GM23338 (cell line): Measurements from ENCODE around the gene ELMOD2. TPM values are rescaled to one million over a fixed set of nuclear protein-coding genes. Genes with fewer than 3 reads are reported as not detected.

ENCODE experiments used
- ATAC-seq: fragments of 200-7000 bp; cut with Tn5 transposase; 3 replicates; pipeline ENCODE4 v1.9.1; 2020
- DNase-seq: peaks from one replicate; pipeline ENCODE4 v3.0.0-alpha.2; 2015; ENCODE audit warnings: low spot score
- H2AFZ ChIP-seq: fragments of 200-600 bp; sonication (generic); 2 replicates; pipeline ENCODE4 v1.8.0; 2016; ENCODE audit warnings: antibody characterized with exemption, mild to moderate bottlenecking, moderate library complexity
- H3F3A ChIP-seq: fragments of 200-600 bp; sonication (generic); replicated peaks from 2 replicates; pipeline ENCODE4 v1.8.0; 2017; ENCODE audit warnings: antibody characterized with exemption, mixed run types, low read depth
- H3K27ac ChIP-seq: fragments of 200-600 bp; sonication (generic); 2 replicates; pipeline ENCODE4 v1.6.1; 2016; ENCODE audit warnings: low read depth
- H3K27me3 ChIP-seq: fragments of 200-600 bp; sonication (generic); 2 replicates; pipeline ENCODE4 v1.8.0; 2016; ENCODE audit warnings: mild to moderate bottlenecking, mixed run types, moderate library complexity; ENCODE audit not compliant: insufficient read depth
- H3K36me3 ChIP-seq: fragments of 200-600 bp; sonication (generic); 2 replicates; pipeline ENCODE4 v1.8.0; 2016; ENCODE audit warnings: mild to moderate bottlenecking; ENCODE audit not compliant: insufficient read depth
- H3K4me1 ChIP-seq: fragments of 200-600 bp; sonication (generic); 2 replicates; pipeline ENCODE4 v1.8.0; 2016; ENCODE audit warnings: mild to moderate bottlenecking, moderate library complexity; ENCODE audit not compliant: insufficient read depth
- H3K4me2 ChIP-seq: fragments of 200-600 bp; sonication (generic); 2 replicates; pipeline ENCODE4 v1.7.1; 2017; ENCODE audit warnings: mixed run types
- H3K4me3 ChIP-seq: fragments of 200-600 bp; sonication (generic); 2 replicates; pipeline ENCODE4 v1.6.1; 2016; ENCODE audit warnings: mixed run types
- H3K79me2 ChIP-seq: fragments of 200-600 bp; sonication (generic); replicated peaks from 2 replicates; pipeline ENCODE4 v1.8.0; 2017; ENCODE audit warnings: mild to moderate bottlenecking; ENCODE audit not compliant: insufficient read depth
- H3K9me2 ChIP-seq: fragments of 200-600 bp; sonication (generic); 2 replicates; pipeline ENCODE4 v1.8.0; 2017; ENCODE audit not compliant: insufficient read depth
- H4K20me1 ChIP-seq: fragments of 200-600 bp; sonication (generic); replicated peaks from 2 replicates; pipeline ENCODE4 v1.8.0; 2017; ENCODE audit warnings: mild to moderate bottlenecking; ENCODE audit not compliant: insufficient read depth
- H3K27ac Mint-ChIP-seq: 2 replicates; pipeline ENCODE4 v1.8.0; 2020; ENCODE audit warnings: inconsistent platforms, mild to moderate bottlenecking, moderate library complexity, mixed read lengths
- H3K27me3 Mint-ChIP-seq: 3 replicates; pipeline ENCODE4 v1.8.0; 2022; ENCODE audit warnings: low read depth, mild to moderate bottlenecking, moderate library complexity, mixed read lengths, inconsistent platforms; ENCODE audit not compliant: insufficient read depth, poor library complexity
- H3K36me3 Mint-ChIP-seq: 3 replicates; pipeline ENCODE4 v1.8.0; 2021; ENCODE audit warnings: low read depth, mild to moderate bottlenecking, inconsistent platforms, moderate library complexity, mixed read lengths
- H3K4me1 Mint-ChIP-seq: 3 replicates; pipeline ENCODE4 v1.8.0; 2020; ENCODE audit warnings: mild to moderate bottlenecking, inconsistent platforms, mixed read lengths
- H3K4me3 Mint-ChIP-seq: 3 replicates; pipeline ENCODE4 v1.8.0; 2021; ENCODE audit warnings: moderate library complexity, mild to moderate bottlenecking, inconsistent platforms, mixed read lengths
- H3K9me3 Mint-ChIP-seq: 3 replicates; pipeline ENCODE4 v1.8.0; 2020; ENCODE audit warnings: moderate library complexity, mild to moderate bottlenecking, inconsistent platforms, mixed read lengths
- CREB1 ChIP-seq: fragments of 250-450 bp; sonication (Bioruptor Pico); IDR thresholded peaks from 2 replicates; pipeline ENCODE4 v1.5.0; 2020; ENCODE audit warnings: low read depth, mild to moderate bottlenecking, moderate library complexity
- ETS1 ChIP-seq: IDR thresholded peaks from 2 replicates; pipeline ENCODE4 v1.6.1; 2016; ENCODE audit warnings: antibody characterized with exemption
- EZH2 ChIP-seq: fragments of 200-600 bp; sonication (generic); IDR thresholded peaks from one replicate; pipeline ENCODE4 v1.8.0; 2017; ENCODE audit warnings: antibody characterized with exemption, mild to moderate bottlenecking, low read depth; ENCODE audit not compliant: unreplicated experiment
- EZH2phosphoT487 ChIP-seq: fragments of 200-600 bp; sonication (generic); IDR thresholded peaks from one replicate; pipeline ENCODE4 v1.8.1; 2018; ENCODE audit warnings: antibody characterized with exemption; ENCODE audit not compliant: unreplicated experiment
- JUNB ChIP-seq: IDR thresholded peaks from one replicate; pipeline ENCODE4 v1.6.1; 2016; ENCODE audit warnings: antibody characterized with exemption; ENCODE audit not compliant: unreplicated experiment
- NANOG ChIP-seq: IDR thresholded peaks from 2 replicates; pipeline ENCODE4 v1.6.1; 2016; ENCODE audit warnings: antibody characterized with exemption, borderline replicate concordance
- POLR2AphosphoS5 ChIP-seq: IDR thresholded peaks from 2 replicates; pipeline ENCODE4 v1.6.1; 2016; ENCODE audit warnings: antibody characterized with exemption, low read depth
- REST ChIP-seq: IDR thresholded peaks from one replicate; pipeline ENCODE4 v1.6.1; 2018; ENCODE audit warnings: antibody characterized with exemption; ENCODE audit not compliant: unreplicated experiment
- STAT1 ChIP-seq: IDR thresholded peaks from one replicate; pipeline ENCODE4 v1.6.1; 2016; ENCODE audit warnings: antibody characterized with exemption; ENCODE audit not compliant: unreplicated experiment
- ZNF114 ChIP-seq: fragments of 250-450 bp; sonication (Bioruptor Pico); IDR thresholded peaks from 2 replicates; pipeline ENCODE4 v1.5.0; 2020; ENCODE audit warnings: mild to moderate bottlenecking, moderate library complexity
- ZNF331 ChIP-seq: fragments of 250-450 bp; sonication (Bioruptor Pico); IDR thresholded peaks from 2 replicates; pipeline ENCODE4 v1.5.0; 2020; ENCODE audit warnings: low read depth, mild to moderate bottlenecking, moderate library complexity
- ZNF462 ChIP-seq: fragments of 250-450 bp; sonication (Bioruptor Pico); IDR thresholded peaks from 2 replicates; pipeline ENCODE4 v1.5.0; 2020; ENCODE audit warnings: mild to moderate bottlenecking, moderate library complexity
- polyA plus RNA-seq: library from polyadenylated mRNA; unstranded; fragments of >200 nt; fragmentation: Nextera tagmentation; extraction: Ambion mirVana; gene quantifications from 2 replicates; pipeline ENCODE4 v1.2.1, GENCODE V29; 2016
- total RNA-seq: library from RNA; depleted of rRNA; stranded (reverse); fragments of >200 nt; shearing (Covaris generic); gene quantifications from 2 replicates; pipeline ENCODE4 v1.2.3, GENCODE V29; 2014

The ELMOD2 gene
- total and polyA plus RNA-seq, 2 experiments from 2014 or later, result 17.9 to 28.9 TPM

- TF ChIP-seq ZNF462 (CRISPR knock-in tag) (no peak), JUNB (no peak), POLR2AphosphoS5 (no peak), EZH2 (no peak), EZH2phosphoT487 (no peak), ZNF331 (CRISPR knock-in tag) (no peak), ETS1 (no peak), ZNF114 (CRISPR knock-in tag) (no peak)
Measured at GRCh38 chr4:140485939-140486338, 38.0 kb upstream of the ELMOD2 start (continued).

GRCh38 chr4:140497405-140497746 is 26.6 kb upstream of the ELMOD2 start:
- Histone ChIP-seq H3K4me3 (peak overlapping the region; percentile 65), H2AFZ (peak overlapping the region; percentile 100), H3K79me2 (no peaks in the 10 kb centered on the region), H3K27ac (no peak overlapping the region), H3F3A (no peaks in the 10 kb centered on the region), H3K36me3 (no peaks in the 10 kb centered on the region), H3K27me3 (peaks cover 54% of the 10 kb centered on the region), H4K20me1 (no peaks in the 10 kb centered on the region), H3K9me2 (no peaks in the 10 kb centered on the region), H3K4me2 (peak overlapping the region; percentile 91), H3K4me1 (peaks cover 6% of the 10 kb centered on the region)
- peaks cover 29% of the 10 kb centered on the region for H3K27me3 Mint-ChIP-seq
- peaks cover 9% of the 10 kb centered on the region for H3K4me1 Mint-ChIP-seq
- no peaks in the 10 kb centered on the region for H3K9me3 Mint-ChIP-seq
- peak overlapping the region; percentile 82 for H3K4me3 Mint-ChIP-seq
- no peaks in the 10 kb centered on the region for H3K36me3 Mint-ChIP-seq
- peak; percentile 69 for ATAC-seq
- DNase-seq, result no peak
- no peak overlapping the region for H3K27ac Mint-ChIP-seq
- no peak for TF ChIP-seq ZNF331 (CRISPR knock-in tag)
- TF ChIP-seq REST, result no peak
- TF ChIP-seq EZH2phosphoT487, result no peak
- TF ChIP-seq POLR2AphosphoS5, result no peak
- TF ChIP-seq ZNF114 (CRISPR knock-in tag), result no peak
- TF ChIP-seq NANOG, result no peak
- TF ChIP-seq ETS1, result no peak
- TF ChIP-seq JUNB, result no peak
- TF ChIP-seq EZH2, result no peak
- no peak for TF ChIP-seq CREB1 (CRISPR knock-in tag)
- TF ChIP-seq STAT1, result no peak
